GM18520 (cell line): ENCODE data around the gene CCDC57.

ENCODE experiments used
- ATAC-seq: cut with Tn5 transposase; IDR thresholded peaks from one replicate; pipeline ENCODE4 v1.9.1; 2021; ENCODE audit not compliant: unreplicated experiment

Gene CCDC57

GRCh38 chr17:82053130-82053529 lies 159.5 kb downstream of the CCDC57 start:
- no peak for ATAC-seq

GRCh38 chr17:82052638-82053059 lies 160.0 kb downstream of the CCDC57 start:
- no peak for ATAC-seq

- no peak for ATAC-seq
These were observed 160.6 kb downstream of the CCDC57 start, which contains the start of the genes GPS1 and RFNG for GRCh38 chr17:82051776-82052637. GPS1 (plus strand) TSS chr17:82051898; CDS start chr17:82051932, 34 bp downstream. RFNG (minus strand) TSS chr17:82051811; CDS start chr17:82051766, 45 bp downstream.
